ENCODE measurements around the gene PTGS2. TPM values are rescaled to one million over a fixed set of nuclear protein-coding genes. Genes with fewer than 3 reads are reported as not detected.

Gene PTGS2
- total and polyA plus RNA-seq, 9 of the 15 experiments (the other 6 are each of a cell fraction or from before 2014, with no cell fraction given) = 0.01 TPM; not detected in 8

- WGBS (ENCODE audit: insufficient coverage, low coverage, missing lambda C conversion rate) = 0% methylated on average over 2 of the region's 2 CpGs
- no TSS peak for BruUV-seq (replicated peaks)
- TF ChIP-seq RFX5 (IDR thresholded peaks at IDR 0.05; ENCODE audit: low read depth, low read length) (no peak), TCF3 (CRISPR knock-in tag; IDR thresholded peaks at IDR 0.05) (no peak), POLR3G (IDR thresholded peaks at IDR 0.05; ENCODE audit: extremely low read depth, insufficient read length, insufficient replicate concordance) (no peak), USF2 (CRISPR knock-in tag; IDR thresholded peaks at IDR 0.05) (no peak), ZNF445 (CRISPR knock-in tag; IDR thresholded peaks at IDR 0.05; ENCODE audit: low read depth) (no peak), FOSL1 (tag; conservative IDR thresholded peaks at IDR 0.05) (no peak), ZNF518B (CRISPR knock-in tag; IDR thresholded peaks at IDR 0.05) (no peak), ARHGAP35 (IDR thresholded peaks at IDR 0.05; ENCODE audit: partially characterized antibody) (no peak), BRD9 (IDR thresholded peaks at IDR 0.05; ENCODE audit: low read depth, partially characterized antibody) (no peak), ZNF133 (CRISPR knock-in tag; IDR thresholded peaks at IDR 0.05) (no peak), PTTG1 (tag; IDR thresholded peaks at IDR 0.05; ENCODE audit: low read depth) (no peak), CREM (IDR thresholded peaks at IDR 0.05; ENCODE audit: low read depth) (no peak), CREB3L1 (IDR thresholded peaks at IDR 0.05; ENCODE audit: borderline replicate concordance, low read depth) (no peak), SRSF7 (optimal IDR thresholded peaks at IDR 0.05; ENCODE audit: low read depth, low read length) (no peak)
Observed at GRCh38 chr1:186643614-186644013, 36.6 kb downstream of the PTGS2 start.

More at GRCh38 chr1:186643614-186644013, 36.6 kb downstream of the PTGS2 start:
- Histone ChIP-seq H3K4me3 (no peak overlapping the region), H2AFZ (ENCODE audit: low read depth, low read length) (no peak overlapping the region), H3K36me3 (ENCODE audit: control insufficient read depth, insufficient read depth, low read length) (no peaks in the 10 kb centered on the region), H3K27ac (ENCODE audit: extremely low read depth, low read depth, low read length) (no peak overlapping the region), H4K20me1 (replicated peaks; ENCODE audit: control insufficient read depth, insufficient read depth, low read length) (no peaks in the 10 kb centered on the region), H3K27me3 (ENCODE audit: control insufficient read depth in 2 of 2, insufficient read depth in 2 of 2, low read length in 2 of 2) (no peaks in the 10 kb centered on the region), H3K9ac (ENCODE audit: insufficient read depth in 1 of 2, low read depth in 2 of 2, low read length in 2 of 2) (no peak overlapping the region), H3K4me2 (ENCODE audit: insufficient read depth, low read length) (no peak overlapping the region), H3K9me3 (replicated peaks; ENCODE audit: control insufficient read depth, insufficient read depth, low read depth, low read length) (no peaks in the 10 kb centered on the region), H3K9me1 (ENCODE audit: control insufficient read depth, insufficient read depth, low read length) (no peaks in the 10 kb centered on the region), H3K4me1 (replicated peaks in 1 of 2; ENCODE audit: control insufficient read depth in 2 of 2, insufficient read depth in 2 of 2, low read length in 2 of 2) (no peaks in the 10 kb centered on the region), H3K79me2 (ENCODE audit: control insufficient read depth, insufficient read depth, low read length) (no peaks in the 10 kb centered on the region)
- intact Hi-C loops (cut with micrococcal nuclease) (no loop called here), in situ Hi-C loops (cut with MboI) (no loop called here)
- ChIA-PET CTCF (ENCODE audit: low intra/inter-chr PET ratio) (no interaction called here), POLR2A (interaction anchor here (0.6 kb wide), 1 partner anchor 18 kb away, joined by 3 read pairs; no protein-coding TSS in a partner anchor)
- no peak for ATAC-seq
- DNase-seq (ENCODE audit: extremely low read depth in 1 of 4, low spot score in 3 of 4) = no peak
- no peak for FAIRE-seq
